Common myeloid progenitor, CD34-positive (primary cell): ENCODE results near the gene ZNF524.

Experiments used
- CTCF ChIA-PET: fragments of 350-600 bp; sonication (Branson Sonifier 250); formaldehyde crosslinking; loops from one replicate; lab custom pipeline; 2021; ENCODE audit warnings: antibody characterized with exemption; lab: Charles Lee
- POLR2A ChIA-PET: fragments of 350-600 bp; sonication (Branson Sonifier 250); formaldehyde crosslinking; loops from one replicate; lab custom pipeline; 2021; ENCODE audit warnings: antibody characterized with exemption; lab: Charles Lee
- DNase-seq, 3 donors: peaks; one replicate each; pipeline versions ENCODE4 v3.0.0 to v3.0.0-alpha.2; 2013
- H3K27ac ChIP-seq, 2 experiments: 1 replicate in 1 of 2; 2 replicates in 1 of 2; pipeline ENCODE4 v1.7.0; 2013; ENCODE audit warnings: inconsistent platforms in 2 of 2, low read length in 2 of 2, mild to moderate bottlenecking in 2 of 2, low read depth in 1 of 2, moderate library complexity in 1 of 2; ENCODE audit not compliant: severe bottlenecking in 2 of 2, insufficient read depth in 1 of 2, poor library complexity in 1 of 2
- H3K27me3 ChIP-seq, 5 experiments: replicated peaks in 2 of 5; 1 replicate in 3 of 5; 2 replicates in 2 of 5; pipeline versions ENCODE4 v1.6.1 to v1.7.0; 2013; ENCODE audit warnings: low read length in 4 of 5, mild to moderate bottlenecking in 2 of 5, moderate library complexity in 2 of 5, inconsistent platforms in 1 of 5; ENCODE audit not compliant: insufficient read depth in 5 of 5, control insufficient read depth in 4 of 5
- H3K36me3 ChIP-seq, 4 experiments: 1 replicate in 2 of 4; 2 replicates in 2 of 4; pipeline versions ENCODE4 v1.6.1 to v1.7.0; 2013; ENCODE audit warnings: low read length in 3 of 4, control low read depth in 1 of 4, mild to moderate bottlenecking in 1 of 4; ENCODE audit not compliant: control insufficient read depth in 4 of 4, insufficient read depth in 4 of 4
- H3K4me1 ChIP-seq, 4 experiments: 1 replicate in 3 of 4; 2 replicates in 1 of 4; pipeline versions ENCODE4 v1.6.1 to v1.7.1; 2013; ENCODE audit warnings: low read length in 3 of 4, mild to moderate bottlenecking in 3 of 4, control low read depth in 1 of 4, inconsistent platforms in 1 of 4, moderate library complexity in 1 of 4; ENCODE audit not compliant: control insufficient read depth in 4 of 4, insufficient read depth in 4 of 4; ENCODE audit errors: control extremely low read depth in 1 of 4
- H3K4me3 ChIP-seq, 7 experiments: 1 replicate in 4 of 7; 2 replicates in 3 of 7; pipeline versions ENCODE4 v1.5.1 to v1.7.0; 2013; ENCODE audit warnings: mild to moderate bottlenecking in 7 of 7, low read length in 6 of 7, moderate library complexity in 6 of 7, inconsistent platforms in 2 of 7, low read depth in 2 of 7, control low read depth in 1 of 7; ENCODE audit not compliant: insufficient read depth in 4 of 7, control insufficient read depth in 1 of 7; ENCODE audit errors: extremely low read depth in 1 of 7
- H3K9me3 ChIP-seq, 5 experiments: 1 replicate in 4 of 5; 2 replicates in 1 of 5; pipeline versions ENCODE4 v1.6.1 to v1.7.1; 2013; ENCODE audit warnings: low read length in 4 of 5, mild to moderate bottlenecking in 2 of 5, inconsistent platforms in 1 of 5, low read depth in 1 of 5, moderate library complexity in 1 of 5; ENCODE audit not compliant: control insufficient read depth in 4 of 5, insufficient read depth in 2 of 5; ENCODE audit errors: control extremely low read depth in 1 of 5
- WGBS: methylation state at CpG from one replicate; pipeline ENCODE4 v1.1.5; 2013; ENCODE audit not compliant: insufficient coverage; 5-methylcytosine and 5-hydroxymethylcytosine counted together

Gene ZNF524

GRCh38 chr19:55652311-55653128 is 52.4 kb downstream of the ZNF524 start:
- 96% methylated on average over 61 of the region's 71 CpGs for WGBS
- Histone ChIP-seq H3K4me3 (no peak overlapping the region), H3K27me3 (no peaks in the 10 kb centered on the region), H3K4me1 (peaks cover 15 to 44% (median 37%) of the 10 kb centered on the region in 4 experiments), H3K9me3 (no peaks in the 10 kb centered on the region), H3K27ac (peak overlapping the region in 1 of 2 experiments; percentile 99), H3K36me3 (peaks cover 0 to 37% (median 15%) of the 10 kb centered on the region in 4 experiments)
- CTCF ChIA-PET = interaction anchor here (0.7 to 2.5 kb wide), 8 partner anchors 8 to 32 kb away, joined by 3 to 20 read pairs (median 6); partner anchors contain the start of gene ZNF581
- DNase-seq = no peak
- POLR2A ChIA-PET = interaction anchor here (1.3 kb wide), 1 partner anchor 14 kb away, joined by 3 read pairs; no protein-coding TSS in a partner anchor
